Muscle layer of duodenum (tissue), 2 donors: Measurements from ENCODE around the gene YTHDC2.

Experiments
- H3K27ac ChIP-seq: one replicate; pipeline ENCODE4 v1.7.0; 2013; ENCODE audit warnings: mild to moderate bottlenecking, low read length
- H3K27me3 ChIP-seq: one replicate; pipeline ENCODE4 v1.7.0; 2013; ENCODE audit warnings: low read depth, mild to moderate bottlenecking, control low read depth, low read length
- H3K36me3 ChIP-seq, 2 donors: one replicate each; pipeline ENCODE4 v1.7.0; 2013; ENCODE audit warnings: low read length in 2 of 2, control low read depth in 1 of 2, mild to moderate bottlenecking in 1 of 2; ENCODE audit not compliant: insufficient read depth in 2 of 2, control insufficient read depth in 1 of 2
- H3K4me1 ChIP-seq, 2 donors: one replicate each; pipeline ENCODE4 v1.7.0; 2013; ENCODE audit warnings: low read length in 2 of 2, mild to moderate bottlenecking in 2 of 2, control low read depth in 1 of 2, moderate library complexity in 1 of 2; ENCODE audit not compliant: insufficient read depth in 2 of 2, control insufficient read depth in 1 of 2
- H3K4me3 ChIP-seq, 2 donors: one replicate each; pipeline ENCODE4 v1.7.0; 2013; ENCODE audit warnings: low read length in 2 of 2, low read depth in 1 of 2, mild to moderate bottlenecking in 1 of 2
- H3K9me3 ChIP-seq, 2 donors: one replicate each; pipeline ENCODE4 v1.7.0; 2013; ENCODE audit warnings: low read length in 2 of 2, control low read depth in 1 of 2, mild to moderate bottlenecking in 1 of 2; ENCODE audit not compliant: control insufficient read depth in 1 of 2
- donor health status: healthy.

YTHDC2 gene

GRCh38 chr5:113606298-113607134, 93.0 kb downstream of the YTHDC2 start:
- no peak overlapping the region for H3K27ac ChIP-seq
- no peaks in the 10 kb centered on the region for H3K4me1 ChIP-seq
- H3K4me3 ChIP-seq, result no peak overlapping the region
- H3K27me3 ChIP-seq, result no peaks in the 10 kb centered on the region
- H3K9me3 ChIP-seq, result no peaks in the 10 kb centered on the region
- H3K36me3 ChIP-seq, result no peaks in the 10 kb centered on the region

GRCh38 chr5:113607361-113607760, 93.9 kb downstream of the YTHDC2 start:
- Histone ChIP-seq H3K27ac (no peak overlapping the region), H3K27me3 (no peaks in the 10 kb centered on the region), H3K36me3 (no peaks in the 10 kb centered on the region), H3K4me3 (no peak overlapping the region), H3K4me1 (no peaks in the 10 kb centered on the region), H3K9me3 (no peaks in the 10 kb centered on the region)

DNA sequence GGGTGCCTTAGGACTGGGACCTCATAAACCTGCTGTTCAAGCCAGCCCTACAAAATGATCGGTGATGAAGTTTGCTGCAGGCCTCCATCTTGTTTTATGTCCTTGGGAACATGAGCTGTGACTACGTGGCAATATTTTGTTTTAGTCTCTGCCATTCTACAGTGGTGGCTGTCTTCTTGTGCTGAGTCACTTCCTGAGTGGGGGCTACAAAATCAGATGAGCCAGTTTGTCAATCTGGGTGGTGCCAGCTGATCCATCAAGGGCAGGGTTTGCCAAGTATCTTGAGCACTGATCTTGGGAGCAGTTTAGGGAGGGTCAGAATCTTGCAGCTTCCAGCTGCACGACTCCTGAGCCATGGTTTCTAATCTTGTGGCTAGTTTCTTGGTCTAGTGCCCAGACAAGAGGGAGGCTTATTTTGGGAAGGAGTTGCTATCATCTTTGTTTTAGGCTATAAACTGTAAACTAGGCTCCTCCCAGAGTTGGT, 94.7 kb downstream of the YTHDC2 start:
- no peaks in the 10 kb centered on the region for H3K9me3 ChIP-seq
- H3K27ac ChIP-seq, result no peak overlapping the region

DNA sequence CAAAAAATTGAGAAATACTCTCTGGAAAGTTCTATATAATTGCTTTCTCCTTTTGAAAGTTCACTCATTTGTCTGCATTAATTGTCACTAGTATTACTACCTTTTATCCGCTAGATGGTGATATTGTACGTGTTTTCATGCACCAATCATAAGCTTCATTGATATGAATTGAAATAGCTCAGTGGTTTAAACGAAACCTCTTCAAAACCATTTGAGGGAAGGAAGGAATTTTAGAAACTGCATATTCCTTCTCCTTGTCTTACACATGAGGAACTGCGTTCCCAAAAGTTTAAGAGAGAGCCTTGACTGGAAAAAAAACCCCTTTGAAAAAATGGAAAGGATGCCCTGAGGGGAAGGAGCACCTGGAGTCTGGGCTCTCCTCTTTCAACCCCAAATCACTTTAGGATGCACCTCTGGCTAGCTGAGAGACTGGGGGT, 98.6 kb downstream of the YTHDC2 start:
- no peaks in the 10 kb centered on the region for H3K27me3 ChIP-seq
- H3K4me1 ChIP-seq, result no peaks in the 10 kb centered on the region
- H3K36me3 ChIP-seq, result no peaks in the 10 kb centered on the region
- H3K9me3 ChIP-seq, result no peaks in the 10 kb centered on the region
- no peak overlapping the region for H3K27ac ChIP-seq
- no peak overlapping the region for H3K4me3 ChIP-seq

More for the DNA sequence above, 94.7 kb downstream of the YTHDC2 start:
- H3K4me3 ChIP-seq, result no peak overlapping the region
- no peaks in the 10 kb centered on the region for H3K4me1 ChIP-seq
- no peaks in the 10 kb centered on the region for H3K27me3 ChIP-seq
- H3K36me3 ChIP-seq, result no peaks in the 10 kb centered on the region

DNA sequence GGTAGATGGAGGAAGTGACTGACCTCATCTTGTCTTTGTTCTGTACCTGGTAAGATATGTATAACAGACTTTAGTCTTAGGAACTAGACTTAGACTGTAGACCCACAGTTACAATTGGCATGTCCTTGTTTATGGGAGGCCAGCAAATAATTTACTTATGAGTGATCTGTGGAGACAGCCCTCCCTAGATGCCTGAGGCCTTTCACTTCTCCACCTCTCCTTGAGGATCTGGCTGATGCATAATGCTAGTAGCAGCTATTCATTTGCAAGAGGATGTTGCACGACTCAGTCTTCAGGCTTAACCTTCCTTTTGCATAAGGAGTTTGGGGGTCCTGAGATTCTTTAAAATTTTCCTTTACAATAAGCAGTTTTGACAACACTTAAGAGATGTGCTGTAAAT, 100.7 kb downstream of the YTHDC2 start:
- Histone ChIP-seq H3K4me1 (no peaks in the 10 kb centered on the region), H3K27ac (no peak overlapping the region), H3K9me3 (no peaks in the 10 kb centered on the region), H3K4me3 (no peak overlapping the region), H3K36me3 (no peaks in the 10 kb centered on the region), H3K27me3 (no peaks in the 10 kb centered on the region)

GRCh38 chr5:113615708-113616107, 102.2 kb downstream of the YTHDC2 start:
- H3K27ac ChIP-seq, result no peak overlapping the region
- H3K4me3 ChIP-seq, result no peak overlapping the region
- no peaks in the 10 kb centered on the region for H3K9me3 ChIP-seq
- H3K27me3 ChIP-seq, result no peaks in the 10 kb centered on the region
- H3K4me1 ChIP-seq, result no peaks in the 10 kb centered on the region
- H3K36me3 ChIP-seq, result no peaks in the 10 kb centered on the region

- no peak overlapping the region for H3K4me3 ChIP-seq
- no peaks in the 10 kb centered on the region for H3K36me3 ChIP-seq
- H3K9me3 ChIP-seq, result no peaks in the 10 kb centered on the region
- H3K4me1 ChIP-seq, result no peaks in the 10 kb centered on the region
- no peaks in the 10 kb centered on the region for H3K27me3 ChIP-seq
- H3K27ac ChIP-seq, result no peak overlapping the region
Measured at GRCh38 chr5:113617191-113617796, 103.8 kb downstream of the YTHDC2 start.

- no peak overlapping the region for H3K27ac ChIP-seq
- no peaks in the 10 kb centered on the region for H3K27me3 ChIP-seq
- no peaks in the 10 kb centered on the region for H3K36me3 ChIP-seq
- no peak overlapping the region for H3K4me3 ChIP-seq
- peaks cover 0 to 5% of the 10 kb centered on the region in 2 donors for H3K9me3 ChIP-seq
- H3K4me1 ChIP-seq, result no peaks in the 10 kb centered on the region
Measured at GRCh38 chr5:113632996-113633395, 119.5 kb downstream of the YTHDC2 start.

GRCh38 chr5:113634957-113635356, 121.5 kb downstream of the YTHDC2 start:
- Histone ChIP-seq H3K27ac (no peak overlapping the region), H3K36me3 (no peaks in the 10 kb centered on the region), H3K27me3 (no peaks in the 10 kb centered on the region), H3K9me3 (no peaks in the 10 kb centered on the region), H3K4me1 (no peaks in the 10 kb centered on the region), H3K4me3 (no peak overlapping the region)

GRCh38 chr5:113641715-113642114, 128.2 kb downstream of the YTHDC2 start:
- Histone ChIP-seq H3K4me1 (no peaks in the 10 kb centered on the region), H3K27me3 (no peaks in the 10 kb centered on the region), H3K36me3 (no peaks in the 10 kb centered on the region), H3K4me3 (no peak overlapping the region), H3K9me3 (peaks cover 0 to 3% of the 10 kb centered on the region in 2 donors), H3K27ac (no peak overlapping the region)
